GM12872 (cell line): ENCODE measurements around the gene FYB1.

ENCODE experiments used
- CTCF ChIP-seq: IDR thresholded peaks from 3 replicates; pipeline ENCODE4 v1.5.1; 2011; ENCODE audit warnings: low read depth, mild to moderate bottlenecking, low read length, moderate library complexity; ENCODE audit not compliant: insufficient read depth

Gene FYB1

GRCh38 chr5:39226100-39226451 is 6.7 kb upstream of the FYB1 start:
- TF ChIP-seq CTCF, result no peak

GRCh38 chr5:39225405-39226099 is 6.2 kb upstream of the FYB1 start:
- no peak for TF ChIP-seq CTCF

- TF ChIP-seq CTCF, result no peak
Observed at GRCh38 chr5:39224196-39224761, 4.9 kb upstream of the FYB1 start.

- no peak for TF ChIP-seq CTCF
Observed at GRCh38 chr5:39223565-39224156, 4.3 kb upstream of the FYB1 start.

- no peak for TF ChIP-seq CTCF
Observed at GRCh38 chr5:39220280-39221030, 1.1 kb upstream of the FYB1 start.

GRCh38 chr5:39218482-39219402 is 621 bp downstream of the FYB1 start:
- no peak for TF ChIP-seq CTCF
